Prostate gland (tissue), 2 donors: ENCODE data around the gene JADE2. TPM values are rescaled to one million over a fixed set of nuclear protein-coding genes. Genes with fewer than 3 reads are reported as not detected.

Experiments
- DNase-seq: peaks from one replicate; pipeline ENCODE4 v3.0.0-alpha.2; 2019; ENCODE audit warnings: low spot score
- H3K27ac ChIP-seq, 2 donors: fragments of 200-600 bp; sonication (generic); 2 replicates each; pipeline ENCODE4 v1.5.1; 2017 to 2019
- H3K27me3 ChIP-seq: fragments of 200-600 bp; sonication (generic); replicated peaks from 2 replicates; pipeline ENCODE4 v1.5.1; 2019; ENCODE audit not compliant: insufficient read depth
- H3K36me3 ChIP-seq, 2 donors: fragments of 200-600 bp; sonication (generic); 1 replicate in 1 of 2; 2 replicates in 1 of 2; pipeline versions ENCODE4 v1.5.1 to v1.8.1; 2017 to 2019
- H3K4me1 ChIP-seq: fragments of 200-600 bp; sonication (generic); replicated peaks from 2 replicates; pipeline ENCODE4 v1.5.1; 2019
- H3K4me3 ChIP-seq, 2 donors: fragments of 200-600 bp; sonication (generic); 2 replicates each; pipeline ENCODE4 v1.5.1; 2017 to 2019
- H3K9me3 ChIP-seq: fragments of 200-600 bp; sonication (generic); 2 replicates; pipeline ENCODE4 v1.5.1; 2017
- POLR2A ChIP-seq: fragments of 450-650 bp; IDR thresholded peaks from one replicate; pipeline ENCODE4 v1.6.1; 2016; ENCODE audit warnings: antibody characterized with exemption, mild to moderate bottlenecking
- POLR2AphosphoS5 ChIP-seq: sonication (generic); formaldehyde crosslinking; IDR thresholded peaks from one replicate; pipeline ENCODE4 v1.6.1; 2017; ENCODE audit warnings: antibody characterized with exemption
- WGBS: methylation state at CpG from one replicate; pipeline ENCODE4 v1.1.5; 2018; 5-methylcytosine and 5-hydroxymethylcytosine counted together
- intact Hi-C: fragments of 100-400 bp; cut with DNase I; formaldehyde crosslinking; loops from one replicate; pipeline ENCODE4 v1.14.2; 2022
- small RNA-seq, 2 donors: library from RNA; depleted of rRNA; stranded (forward); fragments of <200 nt; gene quantifications; one replicate each; pipeline ENCODE3, GENCODE V24; 2016
- total RNA-seq, 2 donors: library from RNA; depleted of rRNA; stranded (reverse); fragments of >200 nt; gene quantifications; one replicate each; pipeline ENCODE4 v1.1.0, GENCODE V29; 2016
- TF ChIP-seq, protein P1 (sequence below), 4 experiments: fragments of 200-600 bp in 2 of 4; fragments of 450-650 bp in 2 of 4; sonication (generic) in 2 of 4; IDR thresholded peaks; 1 replicate in 3 of 4; 2 replicates in 1 of 4; pipeline ENCODE4 v1.5.1; 2016 to 2019; ENCODE audit warnings: antibody characterized with exemption in 4 of 4, mild to moderate bottlenecking in 2 of 4, moderate library complexity in 2 of 4

The JADE2 gene
- total RNA-seq, 2 donors from 2014 or later, result 63.4 to 87.1 TPM

DNA sequence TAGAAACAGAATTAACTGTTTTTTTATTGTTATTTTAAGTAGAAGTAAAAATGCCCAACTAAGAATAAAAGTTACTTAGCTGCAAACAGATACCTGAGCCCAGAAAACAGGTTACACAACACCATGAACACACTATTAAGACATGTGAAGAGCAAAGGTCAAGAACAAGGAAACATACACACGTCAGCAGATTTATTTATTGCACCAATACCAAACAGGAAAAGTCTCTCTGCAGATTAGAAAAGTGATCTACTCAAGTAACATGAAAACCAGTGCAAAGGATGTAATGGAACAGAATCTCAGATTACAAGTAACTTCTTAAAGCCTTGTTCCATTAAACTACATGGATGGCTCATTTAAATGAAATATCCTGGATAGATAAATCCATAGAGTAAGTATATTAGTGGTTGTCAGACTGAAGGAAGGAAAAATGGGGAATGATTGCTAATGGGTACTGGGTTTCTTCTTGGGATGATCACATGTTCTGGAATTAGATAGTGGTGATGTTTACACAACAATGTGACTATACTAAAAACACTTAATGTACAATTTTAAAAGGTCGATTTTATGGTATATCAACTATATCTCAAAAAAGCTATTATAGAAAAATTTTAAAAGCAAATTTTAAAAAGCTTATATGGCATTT lies 101.0 kb downstream of the JADE2 start:
- intact Hi-C loops, result no loop called here
- DNase-seq, result no peak
- peak; percentile 83 for TF ChIP-seq POLR2AphosphoS5
- TF ChIP-seq, protein P1, sequence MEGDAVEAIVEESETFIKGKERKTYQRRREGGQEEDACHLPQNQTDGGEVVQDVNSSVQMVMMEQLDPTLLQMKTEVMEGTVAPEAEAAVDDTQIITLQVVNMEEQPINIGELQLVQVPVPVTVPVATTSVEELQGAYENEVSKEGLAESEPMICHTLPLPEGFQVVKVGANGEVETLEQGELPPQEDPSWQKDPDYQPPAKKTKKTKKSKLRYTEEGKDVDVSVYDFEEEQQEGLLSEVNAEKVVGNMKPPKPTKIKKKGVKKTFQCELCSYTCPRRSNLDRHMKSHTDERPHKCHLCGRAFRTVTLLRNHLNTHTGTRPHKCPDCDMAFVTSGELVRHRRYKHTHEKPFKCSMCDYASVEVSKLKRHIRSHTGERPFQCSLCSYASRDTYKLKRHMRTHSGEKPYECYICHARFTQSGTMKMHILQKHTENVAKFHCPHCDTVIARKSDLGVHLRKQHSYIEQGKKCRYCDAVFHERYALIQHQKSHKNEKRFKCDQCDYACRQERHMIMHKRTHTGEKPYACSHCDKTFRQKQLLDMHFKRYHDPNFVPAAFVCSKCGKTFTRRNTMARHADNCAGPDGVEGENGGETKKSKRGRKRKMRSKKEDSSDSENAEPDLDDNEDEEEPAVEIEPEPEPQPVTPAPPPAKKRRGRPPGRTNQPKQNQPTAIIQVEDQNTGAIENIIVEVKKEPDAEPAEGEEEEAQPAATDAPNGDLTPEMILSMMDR (IDR thresholded peaks at IDR 0.05), result no peak
- TF ChIP-seq POLR2A, result peak; percentile 10

More for the DNA sequence above, 101.0 kb downstream of the JADE2 start:
- H3K27ac ChIP-seq, result peak overlapping the region; percentile 32 to 64
- H3K4me1 ChIP-seq, result peaks cover 3% of the 10 kb centered on the region
- H3K4me3 ChIP-seq, result no peak overlapping the region
- 49% methylated on average over 2 of the region's 2 CpGs for WGBS
- H3K9me3 ChIP-seq, result no peaks in the 10 kb centered on the region
- no peaks in the 10 kb centered on the region for H3K27me3 ChIP-seq
- H3K36me3 ChIP-seq, result no peaks in the 10 kb centered on the region

Small RNAs within 50 kb of the gene (small RNA-seq; reads per million reads assigned to genes)
- gene RN7SL541P (0 reads per million in 2 donors), gene RNU6-456P (0 reads per million in 2 donors)

Other genes with a start within 250 kb of the JADE2 start
- gene CDKL3, start 158.5 kb upstream of the JADE2 start, total RNA-seq, result 1 to 10 TPM; 1.6 to 6.6 TPM
- 10 to 100 TPM; 27.4 to 57.7 TPM for gene UBE2B, start 154.1 kb upstream of the JADE2 start, total RNA-seq
- gene CDKN2AIPNL, start 113.8 kb upstream of the JADE2 start, total RNA-seq, result 10 to 100 TPM; 16.8 to 41.3 TPM
- 10 to 100 TPM; 32.8 to 70.8 TPM for gene SAR1B, start 107.2 kb downstream of the JADE2 start, total RNA-seq
- 10 to 100 TPM; 15.5 to 20.0 TPM for gene SEC24A, start 123.1 kb downstream of the JADE2 start, total RNA-seq
- gene CAMLG, start 212.9 kb downstream of the JADE2 start, total RNA-seq, result 10 to 100 TPM; 26.4 to 31.3 TPM
- 10 to 100 TPM; 25.9 to 28.2 TPM for gene DDX46, start 233.1 kb downstream of the JADE2 start, total RNA-seq